Keratinocyte (primary cell): ENCODE results near the gene LRRC18.

Source experiments
- EZH2 ChIP-seq: IDR thresholded peaks from one replicate; pipeline ENCODE4 v1.6.1; 2012; ENCODE audit warnings: inconsistent platforms, mild to moderate bottlenecking, low read length, moderate library complexity
- TF ChIP-seq, protein P1 (sequence below), 3 experiments: IDR thresholded peaks in 1 of 3; conservative IDR thresholded peaks in 1 of 3; optimal IDR thresholded peaks in 1 of 3; 2 replicates in 2 of 3; 3 replicates in 1 of 3; pipeline versions ENCODE3 to v1.5.1; 2011; ENCODE audit warnings: low read length in 3 of 3, mild to moderate bottlenecking in 3 of 3, moderate library complexity in 2 of 3, control low read depth in 1 of 3, inconsistent platforms in 1 of 3; ENCODE audit not compliant: insufficient read depth in 2 of 3; ENCODE audit errors: extremely low read depth in 1 of 3

DNA sequence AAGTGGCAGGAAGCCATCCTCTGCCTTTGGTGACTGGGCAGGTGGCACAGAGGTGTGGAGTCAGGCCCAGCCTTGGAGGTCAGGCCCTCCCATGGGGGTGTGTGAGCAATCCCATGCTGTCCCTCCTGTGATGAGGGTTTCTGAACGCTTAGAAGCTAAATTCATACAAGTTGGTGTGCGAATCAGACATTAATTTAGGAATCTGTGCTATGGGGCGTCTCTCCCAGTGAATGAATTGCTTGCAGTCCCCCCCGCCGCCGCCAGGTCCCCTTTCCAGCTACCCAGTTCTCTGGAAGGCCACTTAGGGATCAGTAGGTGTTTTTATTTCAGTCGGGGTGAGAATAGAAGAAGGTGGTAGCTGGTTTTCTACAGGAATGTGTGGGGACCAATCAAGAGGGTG, 37.5 kb downstream of the LRRC18 start:
- TF ChIP-seq, protein P1, sequence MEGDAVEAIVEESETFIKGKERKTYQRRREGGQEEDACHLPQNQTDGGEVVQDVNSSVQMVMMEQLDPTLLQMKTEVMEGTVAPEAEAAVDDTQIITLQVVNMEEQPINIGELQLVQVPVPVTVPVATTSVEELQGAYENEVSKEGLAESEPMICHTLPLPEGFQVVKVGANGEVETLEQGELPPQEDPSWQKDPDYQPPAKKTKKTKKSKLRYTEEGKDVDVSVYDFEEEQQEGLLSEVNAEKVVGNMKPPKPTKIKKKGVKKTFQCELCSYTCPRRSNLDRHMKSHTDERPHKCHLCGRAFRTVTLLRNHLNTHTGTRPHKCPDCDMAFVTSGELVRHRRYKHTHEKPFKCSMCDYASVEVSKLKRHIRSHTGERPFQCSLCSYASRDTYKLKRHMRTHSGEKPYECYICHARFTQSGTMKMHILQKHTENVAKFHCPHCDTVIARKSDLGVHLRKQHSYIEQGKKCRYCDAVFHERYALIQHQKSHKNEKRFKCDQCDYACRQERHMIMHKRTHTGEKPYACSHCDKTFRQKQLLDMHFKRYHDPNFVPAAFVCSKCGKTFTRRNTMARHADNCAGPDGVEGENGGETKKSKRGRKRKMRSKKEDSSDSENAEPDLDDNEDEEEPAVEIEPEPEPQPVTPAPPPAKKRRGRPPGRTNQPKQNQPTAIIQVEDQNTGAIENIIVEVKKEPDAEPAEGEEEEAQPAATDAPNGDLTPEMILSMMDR (optimal IDR thresholded peaks at IDR 0.05 in 1 of 3, IDR thresholded peaks at IDR 0.05 in 1 of 3, conservative IDR thresholded peaks at IDR 0.05 in 1 of 3; ENCODE audit: extremely low read depth in 1 of 3, insufficient read depth in 2 of 3, low read length in 3 of 3): no peak
- TF ChIP-seq EZH2: no peak
